OCI-LY7 (cell line): ENCODE data around the gene NAA80.

ENCODE experiments used
- CTCF ChIP-seq: fragments of 200-600 bp; sonication (generic); conservative IDR thresholded peaks from 2 replicates; pipeline ENCODE4 v1.5.1; 2014; ENCODE audit warnings: mild to moderate bottlenecking, antibody characterized with exemption, low read length, moderate library complexity, mixed read lengths
- EZH2phosphoT487 ChIP-seq: fragments of 200-600 bp; sonication (generic); IDR thresholded peaks from 2 replicates; pipeline ENCODE4 v1.6.1; 2018; ENCODE audit warnings: low read depth, borderline replicate concordance, mild to moderate bottlenecking, mixed run types, antibody characterized with exemption, low read length, moderate library complexity, mixed read lengths

GRCh38 chr3:50302095-50303012, 3.1 kb upstream of the NAA80 start:
- TF ChIP-seq CTCF (no peak), EZH2phosphoT487 (no peak)
